T-helper 2 cell treated with Interferon-gamma antibody and Interleukin-4, amounts not matched to agents 100 ng/mL and 5 ng/mL, for 36 hours (primary cell): ENCODE results near the gene CD47. TPM values are rescaled to one million over a fixed set of nuclear protein-coding genes. Genes with fewer than 3 reads are reported as not detected.

ENCODE experiments used
- intact Hi-C: fragments of 100-400 bp; cut with micrococcal nuclease; formaldehyde crosslinking; loops from one replicate; pipeline ENCODE4 v1.15.1; 2023
- total RNA-seq: library from RNA; stranded (reverse); gene quantifications from 2 replicates; pipeline ENCODE4 v1.2.3, GENCODE V29; 2022

The CD47 gene
- total RNA-seq, 1 donor from 2014 or later, result 140 TPM

DNA sequence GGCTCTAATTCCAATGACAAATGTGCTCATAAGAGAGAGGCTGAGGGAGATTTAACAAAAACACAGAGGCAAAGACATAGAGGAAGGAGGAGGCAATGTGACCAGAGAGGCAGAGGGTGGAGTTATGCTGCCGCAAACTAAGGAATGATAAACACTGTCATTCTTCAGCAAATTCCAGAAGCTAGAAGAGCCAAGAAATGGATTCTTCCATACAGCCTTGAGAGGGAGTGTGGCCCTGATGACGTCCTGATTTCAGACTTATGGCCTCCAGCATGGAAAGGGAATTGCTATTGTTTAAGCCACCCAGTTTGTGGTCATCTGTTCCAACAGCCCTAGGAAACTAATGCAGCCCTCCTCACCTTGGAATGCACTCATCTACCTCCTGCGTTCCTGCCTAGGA, 30.5 kb downstream of the CD47 start:
- intact Hi-C loops, result no loop called here

DNA sequence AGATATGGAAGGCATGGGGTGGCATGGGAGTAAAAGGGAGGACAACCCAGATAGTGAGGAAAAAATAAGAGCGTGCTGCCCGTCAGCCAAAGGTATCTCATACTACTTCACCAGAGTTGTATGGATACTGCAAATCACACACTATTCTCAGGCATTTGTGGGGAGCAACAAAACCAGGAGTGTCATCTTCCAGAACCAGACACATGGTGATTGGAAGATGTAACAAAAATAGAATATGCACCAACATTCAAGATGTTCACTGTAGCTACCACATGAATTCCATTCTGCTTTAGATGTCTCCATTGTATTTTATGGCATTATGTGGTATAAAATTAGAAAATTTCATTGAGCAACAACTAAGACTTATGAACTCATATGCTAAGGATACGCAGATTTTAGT, 34.9 kb downstream of the CD47 start:
- intact Hi-C loops, result no loop called here

DNA sequence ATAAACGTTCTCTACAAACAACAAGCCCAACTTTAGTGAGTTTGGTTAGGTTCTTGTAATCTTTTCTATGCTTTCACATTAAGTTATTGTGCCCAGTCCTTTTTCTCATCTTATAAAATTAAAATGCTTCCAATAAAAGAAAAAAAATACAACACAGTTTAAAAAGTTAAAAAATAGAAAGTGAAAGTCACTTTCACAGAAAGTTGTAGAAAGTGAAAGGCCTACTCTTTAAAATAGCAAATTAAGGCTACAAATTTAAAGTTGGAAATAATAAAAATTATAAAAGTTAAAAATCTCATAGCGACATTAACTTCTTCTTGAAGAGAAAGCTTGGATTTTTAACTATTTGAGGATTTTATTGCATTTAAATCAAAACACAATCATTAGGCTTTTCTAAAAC, 35.9 kb downstream of the CD47 start:
- intact Hi-C loops, result no loop called here

DNA sequence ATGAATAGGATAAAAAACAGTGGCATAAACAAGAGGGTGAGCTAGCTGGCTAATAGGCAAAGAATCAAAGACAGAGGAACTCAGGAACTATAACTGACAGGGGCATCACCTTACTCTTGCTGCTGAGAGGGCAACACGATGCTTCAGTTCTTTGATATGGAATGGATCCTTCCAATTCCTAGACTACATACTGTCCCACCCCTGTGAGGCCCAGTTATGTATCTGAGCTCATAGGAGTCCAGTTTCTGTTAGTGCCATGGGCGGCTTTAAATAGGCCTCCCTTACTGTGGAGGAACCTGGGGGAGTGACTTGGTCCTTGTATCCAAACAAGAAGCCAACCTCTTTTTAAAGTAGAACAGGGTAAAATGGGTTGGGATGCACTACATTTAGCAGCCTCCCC, 37.3 kb downstream of the CD47 start:
- intact Hi-C loops, result no loop called here

DNA sequence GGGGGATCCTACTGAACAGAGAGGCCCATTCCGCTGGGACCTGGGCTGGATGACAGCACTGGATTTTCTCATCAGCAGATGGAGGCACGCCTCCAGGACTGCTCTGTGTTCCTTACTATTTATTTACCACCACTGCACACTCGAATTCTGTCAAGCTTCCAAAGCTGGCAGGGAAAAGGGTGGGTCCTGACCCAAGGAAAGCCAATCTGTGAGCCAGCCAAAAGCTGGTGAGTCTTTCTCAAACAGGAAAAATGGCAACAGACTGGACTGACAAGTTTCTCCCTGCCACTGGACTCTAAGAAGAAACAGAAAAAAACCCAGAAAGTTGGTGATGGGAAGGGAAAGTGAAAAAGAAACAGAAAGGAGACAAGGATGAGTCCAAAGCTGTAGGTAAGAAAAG, 37.8 kb downstream of the CD47 start:
- intact Hi-C loops, result no loop called here

DNA sequence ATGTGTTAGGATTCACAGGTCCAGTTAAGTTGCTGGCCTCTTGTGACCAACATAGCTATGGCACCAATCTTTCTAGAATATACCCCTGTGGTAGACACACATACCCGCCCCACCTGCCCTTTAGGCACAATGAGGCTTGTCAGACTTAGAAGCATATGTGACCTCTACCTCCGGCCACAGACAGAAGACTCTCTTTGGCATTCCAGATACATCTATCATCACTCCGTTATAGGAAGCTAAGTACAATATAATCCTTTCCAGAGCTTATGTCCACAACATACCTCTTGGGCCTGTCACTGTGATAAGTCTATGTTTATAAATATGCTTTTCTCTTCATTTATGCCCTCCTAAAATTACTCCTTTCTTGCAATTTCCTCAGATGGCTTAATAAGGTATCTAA, 39.8 kb downstream of the CD47 start:
- intact Hi-C loops, result no loop called here

DNA sequence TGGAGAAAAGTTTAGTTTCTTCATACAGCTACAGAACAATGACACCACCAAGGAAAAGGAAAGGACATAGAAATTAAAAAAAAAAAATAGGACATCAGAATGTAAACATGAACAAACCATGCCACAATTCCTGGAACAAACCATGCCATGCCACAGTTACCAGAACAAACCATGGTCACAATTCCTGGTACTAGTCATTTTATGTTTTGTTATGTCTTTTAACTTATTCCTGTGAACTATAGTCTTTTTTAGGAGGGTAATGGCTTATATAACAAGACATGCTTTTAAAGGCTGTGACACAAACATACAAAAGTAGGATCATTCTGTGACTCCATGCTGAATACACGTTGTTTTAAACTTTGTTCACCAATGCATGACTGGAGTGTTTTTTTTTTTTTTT, 42.8 kb downstream of the CD47 start:
- intact Hi-C loops, result no loop called here

DNA sequence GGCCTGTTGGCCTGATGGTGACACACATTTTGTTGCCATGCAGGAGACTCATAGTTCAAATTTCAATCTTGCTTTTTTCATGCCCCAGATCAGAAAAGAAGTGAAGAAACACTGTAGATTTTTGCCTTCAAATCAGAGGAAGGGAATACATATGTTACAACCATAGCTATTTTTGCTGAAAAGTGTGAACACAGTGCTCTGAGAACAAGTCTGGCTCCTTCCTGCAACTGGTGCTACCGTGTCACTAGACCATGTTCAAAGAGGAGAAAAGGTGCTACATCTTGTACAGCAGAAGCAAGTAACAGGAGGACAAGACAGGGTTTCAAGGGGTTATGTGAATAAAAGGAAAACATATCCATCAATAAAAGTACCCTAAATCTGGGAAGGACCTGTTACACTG, 44.6 kb downstream of the CD47 start:
- intact Hi-C loops, result no loop called here

DNA sequence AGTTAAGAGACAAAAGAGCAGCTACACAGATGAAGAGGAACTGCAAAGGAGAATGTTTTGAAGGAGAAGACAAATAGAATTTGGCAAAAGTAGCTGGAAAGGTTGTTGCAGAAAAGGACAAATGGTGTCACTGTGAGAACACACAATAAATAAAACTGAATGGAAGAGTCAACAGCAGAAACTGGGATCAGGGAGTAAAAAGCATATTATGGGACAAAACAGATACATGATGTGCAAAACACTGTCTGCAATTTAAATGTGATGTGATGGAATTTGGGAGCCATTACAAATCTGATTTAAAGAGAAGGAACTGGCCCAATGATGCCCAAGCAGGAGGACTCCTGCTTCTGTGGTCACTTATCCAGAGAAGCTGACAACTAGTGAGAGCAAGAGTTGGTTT, 46.1 kb downstream of the CD47 start:
- intact Hi-C loops, result no loop called here

DNA sequence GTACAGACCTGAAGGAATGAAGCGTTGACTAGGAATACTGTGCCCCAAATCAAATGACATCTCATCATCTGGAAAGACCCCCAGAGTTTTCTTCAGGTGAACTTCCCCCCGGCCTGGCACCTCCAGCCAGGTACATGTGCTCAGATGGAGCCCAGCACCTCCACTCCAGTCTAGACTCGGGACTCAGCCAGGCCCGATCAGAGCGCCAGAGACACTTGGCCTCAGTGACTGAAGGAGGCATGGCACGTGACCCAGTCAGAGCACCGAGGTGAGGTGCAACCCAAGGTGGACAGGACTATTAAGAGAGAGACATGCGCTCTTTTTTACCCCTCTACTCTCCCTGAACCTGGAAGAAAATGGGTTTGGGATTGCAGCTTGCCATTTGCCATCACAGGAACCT, 48.5 kb downstream of the CD47 start:
- intact Hi-C loops, result no loop called here

DNA sequence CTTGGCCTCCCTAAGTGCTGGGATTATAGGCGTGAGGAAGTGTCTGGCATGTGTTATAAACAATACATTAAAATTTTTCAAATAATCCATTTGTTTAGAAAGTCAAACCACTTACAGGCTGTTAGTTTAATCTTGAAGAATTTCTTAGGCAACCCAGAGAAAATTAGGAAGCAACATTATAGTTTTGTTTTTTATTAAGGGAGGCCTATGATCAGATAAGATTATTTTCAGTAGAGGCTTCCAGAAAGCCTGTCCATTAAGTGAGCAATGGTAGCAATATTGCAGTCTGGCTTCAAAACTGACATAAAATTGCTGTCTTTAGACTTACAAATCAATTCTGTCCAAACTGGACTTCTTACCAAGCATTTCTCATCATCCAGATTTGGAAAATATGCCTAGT, 49.6 kb downstream of the CD47 start:
- intact Hi-C loops, result no loop called here

DNA sequence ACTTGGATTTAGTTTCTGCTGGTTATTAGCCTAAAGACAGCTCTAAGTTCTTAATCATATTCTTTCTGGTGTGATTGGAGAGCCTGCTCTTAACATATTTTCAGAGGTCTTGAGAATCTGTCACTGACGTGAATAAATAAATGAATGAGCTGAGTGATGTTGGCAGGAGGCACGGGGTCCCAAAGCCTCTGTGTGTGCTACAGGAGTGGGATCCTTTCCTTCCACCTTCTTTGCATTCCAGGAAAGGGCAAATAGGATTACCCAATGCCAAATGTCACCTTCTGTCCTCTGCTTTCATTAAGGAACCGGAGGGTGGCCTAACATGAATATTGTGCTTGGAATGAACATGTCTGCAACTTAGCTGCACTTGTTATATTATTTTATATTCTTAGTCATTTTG, 53.1 kb downstream of the CD47 start:
- intact Hi-C loops, result no loop called here

DNA sequence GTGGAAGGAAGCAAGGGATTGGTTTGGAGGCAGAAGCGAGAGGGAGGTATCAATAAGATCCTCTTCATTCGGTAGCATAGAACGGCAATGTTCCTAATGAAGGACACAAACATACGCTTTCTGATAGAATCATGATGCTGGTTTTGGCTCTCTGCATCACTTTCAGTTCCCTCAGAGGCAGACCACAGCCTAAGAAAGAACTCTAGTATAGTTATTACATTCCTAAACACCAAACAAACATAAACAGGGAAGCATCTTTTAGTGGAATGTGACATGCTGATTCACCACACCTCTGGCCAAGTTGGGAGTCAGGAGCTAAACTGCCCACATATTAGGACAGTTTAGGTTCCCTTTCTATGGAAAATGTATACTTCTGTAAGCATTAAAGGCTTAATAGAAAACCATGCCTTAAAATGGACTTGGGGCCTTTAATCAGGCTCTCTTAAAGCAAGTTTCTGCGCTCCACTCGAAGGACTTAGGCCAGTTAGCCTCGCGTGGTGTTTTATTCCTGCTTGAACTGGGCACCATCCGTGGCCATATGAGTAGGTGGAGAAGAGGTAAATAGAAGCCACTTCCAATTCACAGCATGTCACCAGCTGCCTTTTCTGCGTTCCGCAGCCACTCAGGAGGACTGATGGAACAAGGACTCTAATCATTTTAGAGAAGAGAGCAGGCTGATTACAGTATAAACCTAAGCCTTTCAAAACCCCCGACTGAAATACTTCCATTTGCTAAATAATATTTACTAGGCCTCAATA, 53.7 kb downstream of the CD47 start:
- intact Hi-C loops, result no loop called here

DNA sequence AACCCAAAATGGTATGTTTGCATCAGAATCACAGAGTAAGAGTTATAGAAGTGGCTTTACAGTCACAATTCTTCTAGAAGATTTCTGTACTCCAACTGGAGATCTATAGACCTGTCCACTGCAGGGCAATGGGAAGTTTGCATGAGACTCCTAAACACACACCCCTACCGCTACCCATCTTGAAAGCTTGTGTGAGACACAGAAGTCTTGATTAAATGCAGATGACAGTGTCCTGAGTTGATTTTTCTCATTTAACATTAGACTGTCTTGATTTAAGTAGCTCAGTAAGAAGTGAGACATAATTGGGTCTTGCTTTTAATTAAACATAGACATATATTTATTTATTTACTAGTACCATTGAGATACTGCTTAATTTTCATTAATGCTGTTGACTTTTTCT, 54.4 kb downstream of the CD47 start:
- intact Hi-C loops, result no loop called here

DNA sequence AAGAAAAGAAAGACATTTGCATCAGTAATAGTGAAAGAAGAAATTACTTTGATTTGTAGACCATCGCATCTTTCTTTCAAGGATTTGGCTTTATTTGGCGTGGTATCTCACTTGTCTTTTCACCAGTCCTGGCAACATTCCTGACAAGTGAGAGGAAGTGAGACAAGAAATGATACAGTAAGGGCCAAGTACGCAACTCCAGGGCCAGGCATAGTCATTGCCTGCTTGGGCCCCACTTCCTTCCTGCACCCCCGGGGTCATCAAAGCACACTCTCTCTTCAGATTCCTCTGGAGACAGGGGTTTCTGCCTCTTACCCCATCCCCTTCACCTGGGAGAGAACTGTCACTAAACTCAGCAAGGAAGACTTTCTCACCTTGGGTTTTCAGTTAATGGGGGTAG, 55.1 kb downstream of the CD47 start:
- intact Hi-C loops, result no loop called here

DNA sequence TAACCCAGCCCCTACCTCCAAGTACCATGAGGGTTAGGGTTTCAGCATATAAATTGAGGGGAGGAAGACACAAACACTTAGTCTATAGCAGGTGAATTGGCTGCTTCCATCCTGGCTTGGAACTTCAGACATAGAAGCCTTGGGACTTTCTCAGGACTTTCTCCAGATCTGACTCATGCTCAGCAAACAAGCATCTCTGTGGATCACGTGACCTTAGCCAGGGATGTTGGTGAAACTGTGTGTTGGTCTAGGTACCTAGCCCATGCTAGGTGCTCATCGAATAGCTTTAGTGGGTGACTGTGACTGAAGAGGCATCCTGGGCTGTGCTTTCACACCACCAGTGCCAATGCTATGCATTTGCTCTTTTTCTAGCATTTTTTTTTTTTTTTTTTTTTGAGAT, 58.9 kb downstream of the CD47 start:
- intact Hi-C loops, result no loop called here

DNA sequence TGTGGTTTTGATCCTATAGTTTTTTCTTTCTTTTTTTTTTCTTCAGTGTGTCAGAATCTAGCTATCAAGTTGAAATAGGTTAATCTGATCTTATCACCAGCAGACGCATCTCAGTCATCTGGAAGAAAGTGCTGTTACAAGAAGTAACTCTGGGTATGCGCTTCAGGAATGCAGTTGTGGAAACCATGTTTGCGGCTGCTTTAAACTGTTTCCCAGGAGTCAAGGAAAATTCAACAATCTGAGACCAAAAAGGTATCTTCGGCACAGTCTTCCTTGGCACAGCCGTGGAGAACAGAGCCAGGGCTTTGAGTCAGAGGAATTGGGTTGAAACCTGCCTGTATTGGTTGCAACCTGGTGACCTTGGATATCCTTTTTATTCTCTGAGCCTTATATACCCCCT, 59.9 kb downstream of the CD47 start:
- intact Hi-C loops, result no loop called here

DNA sequence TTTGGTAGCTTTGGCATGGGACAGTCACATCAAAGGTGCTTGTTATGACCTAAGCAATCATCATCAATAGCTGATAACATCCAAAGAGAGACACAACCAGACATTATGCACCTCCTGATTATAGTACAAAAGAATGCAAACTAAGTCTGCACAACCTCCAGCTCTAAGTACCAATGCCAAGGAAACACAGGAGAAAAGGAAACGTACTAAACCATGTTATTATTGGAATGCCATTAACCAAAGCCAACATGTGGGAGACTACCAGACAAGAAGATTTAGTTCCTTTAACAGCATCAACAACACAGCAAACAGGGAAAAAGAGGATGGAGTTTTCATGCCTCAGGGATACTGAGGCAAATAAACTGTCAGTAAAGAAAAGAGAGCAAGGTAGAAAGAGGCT, 61.4 kb downstream of the CD47 start:
- intact Hi-C loops, result no loop called here

DNA sequence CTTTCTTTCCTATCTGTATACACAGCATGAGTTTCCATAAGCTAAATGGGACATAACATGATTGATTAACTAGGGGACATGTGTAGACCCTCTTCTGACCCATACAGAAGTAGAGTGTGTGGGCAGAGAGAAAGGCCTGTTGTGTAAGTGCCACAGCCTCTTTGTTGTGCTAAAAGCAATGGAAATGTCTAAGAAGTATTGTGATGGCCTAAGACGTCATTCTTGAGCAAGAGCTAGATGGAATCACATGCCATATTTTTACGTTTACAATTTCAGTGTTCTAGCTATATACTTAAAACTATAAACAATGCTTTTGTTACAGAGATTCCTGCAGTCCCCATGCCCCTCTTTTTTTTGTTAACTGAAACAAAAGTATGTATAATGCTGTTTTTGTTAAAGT, 61.9 kb downstream of the CD47 start:
- intact Hi-C loops, result no loop called here

DNA sequence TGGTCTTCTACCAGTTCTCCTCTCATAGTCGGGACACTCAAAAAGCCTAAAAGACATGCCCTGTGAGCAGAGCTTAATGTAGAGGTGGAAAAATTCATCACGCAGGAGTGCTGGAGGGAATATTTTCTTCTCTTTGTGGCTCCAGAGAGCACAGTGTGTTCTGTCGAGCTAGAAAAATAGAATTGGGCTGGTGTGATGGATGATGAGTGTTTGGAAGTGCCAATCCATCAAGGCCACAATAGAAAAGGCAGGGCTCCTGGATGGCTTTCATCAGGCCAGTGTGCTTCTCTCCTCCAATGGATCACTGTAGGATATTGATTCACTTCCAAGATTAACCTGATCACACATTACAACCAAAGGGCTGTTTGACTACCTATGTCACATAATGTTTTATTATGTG, 65.7 kb downstream of the CD47 start:
- intact Hi-C loops, result no loop called here

DNA sequence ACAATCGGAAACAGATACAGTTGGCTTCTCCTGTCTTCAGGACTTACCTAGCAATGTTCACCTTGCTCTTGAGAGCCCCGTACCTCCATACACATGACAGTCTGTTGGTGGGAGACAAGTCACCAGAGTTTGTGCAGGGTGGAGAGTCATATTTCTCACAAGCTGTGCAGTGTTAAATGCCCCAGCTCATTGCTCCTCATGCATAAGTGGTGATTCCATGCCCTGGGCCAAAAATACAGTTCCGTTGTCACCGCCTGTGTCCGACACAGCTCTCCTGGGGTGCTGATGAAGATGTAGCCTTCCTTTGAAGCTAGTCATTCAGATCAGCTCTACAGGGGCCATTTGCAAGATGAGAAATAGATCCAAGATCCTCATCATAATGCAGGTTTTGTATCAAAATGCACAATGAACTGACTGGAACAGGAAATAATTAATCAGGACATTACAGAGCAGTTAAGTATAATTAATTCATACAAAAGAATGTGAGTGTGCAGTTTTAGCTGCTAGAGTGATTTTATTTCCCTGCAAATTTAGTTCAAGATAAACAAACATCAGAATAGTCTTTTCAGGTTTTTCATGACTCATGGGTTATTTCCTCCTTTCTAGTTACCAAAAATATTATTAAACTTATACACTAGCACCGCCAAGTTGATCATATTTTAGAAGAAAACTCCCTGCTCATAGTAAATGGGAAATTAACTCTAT, 66.5 kb downstream of the CD47 start:
- intact Hi-C loops, result no loop called here

DNA sequence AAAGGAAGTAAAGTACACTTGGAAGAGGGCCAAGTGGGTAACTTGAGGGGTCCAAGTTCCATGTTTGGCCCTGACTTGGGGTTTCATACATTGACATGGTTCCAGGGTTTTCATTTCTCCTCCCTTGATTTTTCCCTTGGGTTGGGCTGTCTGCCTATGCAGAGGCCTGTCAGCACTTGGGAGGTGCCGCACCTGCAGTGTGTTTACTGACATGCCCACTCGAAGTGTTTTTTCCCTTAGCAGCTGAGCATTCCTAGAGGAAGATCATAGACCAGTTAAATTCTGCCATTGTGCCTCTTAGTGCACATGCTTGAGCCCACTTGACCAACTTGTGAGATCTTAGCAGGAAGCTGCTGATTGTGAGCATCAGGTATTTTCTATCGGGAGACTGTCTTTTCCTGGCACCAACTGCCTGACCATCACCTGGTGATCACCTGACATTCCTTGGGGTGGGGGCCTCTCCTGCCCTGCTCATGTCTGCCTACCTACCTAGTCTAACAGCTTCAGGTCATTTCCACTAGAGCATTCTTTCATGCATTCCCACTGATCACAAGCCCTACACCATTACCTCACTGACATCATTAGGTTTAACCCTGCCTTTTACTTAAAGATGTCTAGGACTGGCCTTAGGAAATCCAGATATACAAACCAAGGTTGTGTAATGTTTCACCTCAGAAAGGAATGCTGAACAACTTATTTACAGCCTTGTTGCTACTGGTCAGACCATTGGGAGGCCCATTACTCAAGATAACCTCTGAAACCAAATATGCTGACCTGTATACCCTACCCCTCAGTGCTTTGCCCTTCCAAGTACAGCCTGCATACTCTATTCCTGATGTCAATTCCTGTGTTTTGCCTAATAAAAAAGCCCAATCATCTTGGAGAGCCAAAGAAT, 68.3 kb downstream of the CD47 start:
- intact Hi-C loops, result no loop called here
